GM18507 (cell line): ENCODE data around the gene MED23.
"Not testable (repeated sequence)": the region's sequence is repeated elsewhere in the genome, so short reads cannot be mapped to it uniquely, and the experiment has no call there.

Source experiments
- DNase-seq: peaks from one replicate; pipeline ENCODE4 v3.0.0; 2011; ENCODE audit warnings: low read depth; ENCODE audit not compliant: insufficient read length; ENCODE audit errors: extremely low spot score
- FAIRE-seq: peaks from 2 replicates; lab custom pipeline; 2011; peaks lifted over from hg19 to GRCh38; lab: Jason Lieb, UNC

Gene MED23

DNA sequence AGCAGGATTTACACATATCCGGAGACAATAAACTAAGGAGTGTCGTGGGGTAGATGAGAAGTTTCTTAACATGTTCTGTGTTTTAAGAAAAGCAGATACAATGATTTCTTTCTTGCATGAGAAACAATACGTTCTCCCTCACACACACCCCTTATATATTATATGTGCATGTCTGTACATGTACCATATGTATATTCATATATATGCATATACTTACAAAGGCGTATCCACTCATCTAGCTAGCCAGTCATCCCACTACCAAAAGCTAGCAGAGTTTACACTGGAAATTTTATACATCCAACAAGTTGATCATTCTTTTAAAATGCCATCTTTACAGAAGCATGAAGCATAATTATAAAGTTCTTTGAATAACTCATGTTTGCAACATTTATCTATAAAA, 40.1 kb downstream of the MED23 start:
- FAIRE-seq (no peak), DNase-seq (no peak)

DNA sequence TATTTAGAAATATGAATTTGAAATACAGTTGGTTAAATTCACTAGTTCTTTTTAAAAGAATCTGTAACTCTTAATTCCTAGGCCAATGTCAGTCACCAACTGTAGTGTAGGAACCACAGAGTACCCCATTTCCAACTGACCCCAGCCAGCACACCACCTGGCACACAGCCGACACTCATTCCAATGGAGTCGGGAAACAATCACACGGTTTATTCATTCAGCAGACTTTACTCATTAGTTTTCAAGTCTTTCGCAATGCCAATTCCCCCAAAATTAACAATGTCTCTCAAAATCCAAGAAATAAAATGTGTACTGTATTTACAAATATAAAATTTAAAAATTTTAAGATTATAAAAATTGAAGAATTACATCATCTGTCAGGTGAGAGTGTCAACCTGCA, 41.5 kb downstream of the MED23 start:
- DNase-seq (no peak), FAIRE-seq (no peak)

GRCh38 chr6:131581523-131581922, 46.5 kb downstream of the MED23 start:
- FAIRE-seq (no peak), DNase-seq (no peak)

DNA sequence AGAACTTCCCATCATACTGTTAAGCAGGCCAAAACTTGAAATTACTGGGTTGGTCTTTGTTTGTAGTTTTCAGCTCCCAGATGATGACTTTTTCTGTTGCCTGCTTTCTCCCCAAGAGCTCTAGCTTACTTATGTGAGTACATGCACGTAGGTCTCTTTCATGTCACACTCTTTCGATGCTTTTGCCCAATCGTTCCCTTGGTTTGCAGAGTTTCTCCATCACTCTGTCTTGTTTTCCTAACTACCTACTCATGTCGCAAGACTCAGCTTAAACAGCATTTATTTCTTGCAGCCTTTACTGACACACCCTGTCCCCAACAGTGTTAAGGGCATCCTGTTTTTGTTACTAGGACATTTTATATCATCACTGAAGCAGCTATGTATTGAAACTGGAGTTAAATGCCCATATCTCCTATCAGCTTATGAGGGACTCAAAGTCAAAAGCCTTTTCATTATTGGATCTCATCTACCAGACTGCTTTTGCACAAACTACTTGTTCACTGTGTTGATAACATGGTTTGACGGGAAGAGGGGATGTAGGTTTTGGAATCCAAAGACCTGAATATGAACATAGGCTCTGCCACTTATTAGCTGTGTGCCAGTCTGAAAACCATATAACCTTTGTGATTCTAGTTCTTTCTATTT, 52.1 kb downstream of the MED23 start:
- FAIRE-seq (no peak), DNase-seq (no peak)

- DNase-seq: no peak
- FAIRE-seq: no peak
These were observed 53.4 kb downstream of the MED23 start for GRCh38 chr6:131574686-131575085.

DNA sequence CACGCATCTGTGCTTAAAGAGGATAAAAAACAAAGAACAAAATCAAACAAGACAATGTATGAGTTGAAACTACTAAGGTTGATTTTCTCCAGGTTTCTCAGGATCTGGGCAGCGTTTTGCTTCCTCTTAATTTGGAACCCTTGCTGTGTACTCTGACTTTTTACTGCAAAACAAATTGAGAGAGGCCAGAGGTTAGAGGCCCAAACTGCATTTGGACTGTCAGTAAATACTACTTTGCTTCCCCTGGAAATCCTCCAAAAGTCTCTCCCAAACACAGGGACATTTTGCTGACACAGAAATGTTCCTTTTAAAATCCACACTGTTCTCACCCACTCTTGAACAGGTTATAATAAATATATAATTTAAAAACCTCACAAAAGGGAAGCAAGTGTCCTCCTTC, 53.9 kb downstream of the MED23 start:
- DNase-seq: no peak

GRCh38 chr6:131572686-131573415, 55.2 kb downstream of the MED23 start, which contains the start of gene ARG1:
TSS of gene ARG1 (plus strand) at chr6:131573226. CDS start at chr6:131573283, 57 bp downstream.
- FAIRE-seq (no peak), DNase-seq (no peak)

More for the DNA sequence above, 53.9 kb downstream of the MED23 start:
- no peak for FAIRE-seq

DNA sequence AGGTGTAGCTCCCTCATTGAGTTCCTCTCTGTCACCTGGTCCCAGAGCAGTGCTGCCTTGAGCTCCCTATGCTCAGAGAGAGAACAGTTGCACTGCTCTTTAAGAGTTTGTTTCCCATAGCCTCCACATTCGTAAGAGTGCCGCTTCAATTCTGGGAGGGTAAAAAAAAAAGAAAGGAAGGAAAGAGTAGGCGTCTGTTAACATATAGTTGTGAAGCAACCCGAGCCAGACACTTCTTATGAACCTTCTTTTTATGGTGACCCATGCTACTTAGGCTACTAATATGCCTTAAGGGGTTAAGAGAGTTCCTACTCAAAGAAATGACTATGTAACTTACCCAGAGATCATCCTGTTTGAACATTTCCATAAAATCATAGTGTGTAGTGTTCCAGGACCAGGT, 59.3 kb downstream of the MED23 start:
- no peak for DNase-seq
- no peak for FAIRE-seq

- FAIRE-seq (no peak), DNase-seq (no peak)
These were observed 63.0 kb downstream of the MED23 start for GRCh38 chr6:131565056-131565455.

DNA sequence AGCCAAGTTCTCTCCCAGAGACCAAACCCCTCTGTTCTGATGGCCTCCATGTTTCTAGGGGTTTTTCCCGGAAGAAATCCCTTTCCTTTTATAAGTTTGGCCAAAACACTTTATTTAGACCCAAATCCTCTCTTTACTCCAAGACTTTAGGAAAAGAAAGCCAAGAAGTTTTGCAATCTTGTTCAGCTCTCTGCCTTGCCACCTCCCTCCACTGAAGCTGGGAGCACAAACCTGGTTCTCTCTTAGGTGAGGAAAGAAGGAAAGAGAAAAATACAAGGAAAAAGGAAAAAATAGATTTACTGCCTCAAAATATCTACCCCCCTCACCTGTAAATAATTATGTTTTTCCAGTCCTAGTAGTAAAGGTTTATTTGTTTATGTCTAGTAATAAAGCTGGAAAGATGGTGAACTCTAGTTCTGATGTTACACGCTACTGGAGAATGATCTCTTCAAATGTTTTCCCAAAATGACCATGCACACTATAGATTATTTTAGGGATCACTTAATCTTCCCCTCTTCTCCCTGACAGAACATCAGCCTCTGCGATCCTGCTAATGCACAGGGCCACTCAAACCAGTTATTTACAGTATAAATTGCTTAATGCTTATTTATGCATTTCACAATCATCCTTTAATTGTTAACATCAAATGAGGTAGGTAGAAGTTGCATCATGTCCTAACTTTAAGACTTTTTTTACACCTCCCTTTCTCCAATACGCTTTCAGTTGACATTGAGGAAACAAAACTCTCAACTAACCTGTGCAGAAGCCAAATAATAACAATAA, 65.9 kb downstream of the MED23 start:
- no peak for DNase-seq
- no peak for FAIRE-seq

DNA sequence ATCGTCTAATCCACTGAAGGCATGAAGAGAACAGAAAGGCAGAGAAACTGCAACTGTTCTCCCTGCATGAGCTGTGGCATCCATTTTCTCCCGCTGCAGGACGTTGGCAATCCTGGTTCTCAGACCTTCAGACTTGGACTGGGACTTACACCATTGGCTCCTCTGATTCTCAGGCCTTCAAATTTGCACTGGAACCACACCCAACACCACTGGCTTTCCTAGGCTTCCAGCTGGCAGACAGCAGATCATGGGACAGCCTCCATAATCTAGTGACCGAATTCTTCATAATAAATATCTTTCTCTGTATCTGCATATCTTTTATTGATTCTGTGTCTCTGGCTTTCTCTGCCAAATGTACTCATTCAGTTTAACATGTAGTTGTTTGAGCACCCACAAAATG, 69.1 kb downstream of the MED23 start:
- DNase-seq (no peak), FAIRE-seq (no peak)

DNA sequence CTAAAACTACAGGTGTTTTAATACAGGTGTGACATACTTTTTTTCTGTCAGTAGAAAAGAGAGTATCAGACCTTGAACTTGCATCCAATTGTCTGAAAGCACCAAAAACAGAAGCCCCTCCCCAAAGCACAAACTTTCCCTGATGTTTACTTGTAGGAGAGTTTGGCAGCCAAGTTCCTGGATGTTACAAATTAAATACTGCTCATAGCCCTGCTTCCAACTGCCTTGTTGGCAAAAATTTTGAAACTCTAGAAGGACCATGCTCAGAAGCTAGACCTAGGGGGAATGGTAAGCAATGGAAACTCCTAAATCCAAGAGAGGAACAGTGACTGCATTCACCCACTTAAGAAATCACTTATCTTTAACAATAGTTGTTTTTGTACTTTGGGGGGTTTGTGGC, 72.0 kb downstream of the MED23 start:
- DNase-seq: no peak
- FAIRE-seq: no peak

- FAIRE-seq (no peak), DNase-seq (no peak)
These were observed 75.5 kb downstream of the MED23 start for GRCh38 chr6:131552572-131552971.

DNA sequence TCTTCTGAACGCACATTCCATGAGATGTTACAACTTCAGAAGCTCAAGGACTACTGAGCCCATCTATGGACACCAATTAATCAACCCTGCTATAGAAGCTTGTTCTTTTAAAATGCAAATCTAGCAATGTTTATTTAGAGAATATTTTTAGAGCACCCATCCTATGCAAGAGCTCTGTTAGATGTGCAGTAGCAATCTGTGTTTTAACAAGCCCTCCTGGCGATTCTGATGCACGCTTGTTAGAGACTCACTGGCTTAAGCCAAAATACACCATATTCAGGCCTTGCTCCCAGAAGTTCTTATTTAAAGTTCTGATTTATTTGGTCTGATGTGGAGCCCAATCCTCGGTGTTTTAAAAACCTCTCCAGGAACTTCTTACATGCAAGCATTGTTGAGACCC, 76.1 kb downstream of the MED23 start:
- FAIRE-seq (no peak), DNase-seq (no peak)

- no peak for FAIRE-seq
- DNase-seq: no peak
These were observed 78.2 kb downstream of the MED23 start for GRCh38 chr6:131549811-131550210.

DNA sequence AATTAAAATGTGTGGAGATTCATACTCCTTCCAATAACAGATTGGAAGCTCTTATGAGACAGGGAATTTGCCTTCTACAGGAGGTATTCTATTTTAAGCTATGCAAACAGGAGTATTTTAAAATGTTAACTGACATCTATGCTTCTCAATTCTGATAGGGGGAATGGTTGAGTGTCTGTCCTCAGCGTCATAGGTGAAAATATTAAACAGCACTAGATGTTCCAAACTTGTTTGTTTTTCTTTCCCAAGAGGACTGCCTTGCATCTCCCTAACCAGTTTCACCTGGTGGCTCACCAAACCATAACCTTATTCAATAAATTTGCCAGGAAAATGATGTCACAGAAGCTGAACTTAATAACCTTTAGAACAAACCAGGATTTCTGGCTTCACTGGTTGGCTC, 79.6 kb downstream of the MED23 start:
- no peak for DNase-seq
- no peak for FAIRE-seq

DNA sequence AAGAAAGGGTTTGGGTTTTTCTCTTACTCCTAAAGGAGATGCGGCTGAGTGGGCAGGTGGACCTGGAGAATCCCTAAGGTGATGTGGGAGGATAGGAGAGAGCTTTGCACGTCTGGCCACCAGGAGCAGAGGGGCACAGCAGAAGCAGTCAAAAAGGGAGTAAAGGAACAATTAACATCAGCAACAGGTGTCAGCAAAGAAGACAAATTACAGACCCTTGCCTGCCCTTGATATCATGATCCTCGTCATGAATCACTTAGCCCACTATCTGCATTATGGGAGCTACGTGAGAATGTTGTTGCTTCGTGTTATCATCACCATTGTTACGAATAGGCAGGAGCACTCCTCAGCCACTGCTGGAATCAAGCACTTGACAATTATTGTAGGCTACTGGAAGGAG, 80.6 kb downstream of the MED23 start:
- FAIRE-seq (no peak), DNase-seq (no peak)

GRCh38 chr6:131545317-131545716, 82.7 kb downstream of the MED23 start:
- FAIRE-seq: no peak
- DNase-seq: no peak

DNA sequence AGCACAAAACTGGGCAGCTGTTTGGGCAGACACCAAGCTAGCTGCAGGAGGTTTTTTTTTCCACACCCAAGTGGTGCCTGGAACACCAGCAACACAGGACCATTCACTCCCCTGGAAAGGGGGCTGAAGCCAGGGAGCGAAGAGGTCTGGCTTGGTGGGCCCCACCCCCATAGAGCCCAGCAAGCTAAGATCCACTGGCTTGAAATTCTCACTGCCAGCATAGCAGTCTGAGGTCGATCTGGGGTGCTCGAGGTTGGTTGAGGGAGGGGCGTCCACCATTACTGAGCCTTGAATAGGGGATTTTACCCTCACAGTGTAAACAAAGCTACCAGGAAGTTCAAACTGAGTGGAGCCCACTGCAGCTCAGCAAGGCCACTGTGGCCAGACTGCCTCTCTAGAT, 89.4 kb downstream of the MED23 start:
- FAIRE-seq, DNase-seq: not testable (repeated sequence)

DNA sequence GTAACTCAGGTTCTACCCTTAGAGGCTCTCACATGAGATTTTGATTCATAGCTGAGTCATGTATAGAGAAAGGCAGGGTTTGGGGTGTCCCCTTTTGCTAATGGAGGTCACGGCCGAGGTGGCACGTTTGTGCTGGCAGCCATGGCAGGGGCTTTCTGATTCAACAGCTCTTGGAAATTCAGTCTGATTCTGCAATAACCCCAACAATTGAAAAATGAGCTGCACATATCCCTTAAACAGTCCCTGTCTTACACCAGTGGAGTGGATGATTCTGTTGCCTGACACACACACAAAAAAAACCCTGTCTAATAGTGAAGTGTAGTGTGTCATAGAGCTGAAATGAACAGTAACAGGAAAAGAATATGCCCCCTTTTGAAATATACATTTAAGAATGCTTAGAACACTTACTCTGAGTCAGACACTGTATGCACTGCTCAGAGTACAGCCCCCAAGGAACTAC, 95.4 kb downstream of the MED23 start:
- DNase-seq: no peak
- no peak for FAIRE-seq
